ENCODE measurements around the gene XIRP2. TPM values are rescaled to one million over a fixed set of nuclear protein-coding genes. Genes with fewer than 3 reads are reported as not detected.

Gene XIRP2
- total RNA-seq, 1 experiment from 2014 or later: not detected

DNA sequence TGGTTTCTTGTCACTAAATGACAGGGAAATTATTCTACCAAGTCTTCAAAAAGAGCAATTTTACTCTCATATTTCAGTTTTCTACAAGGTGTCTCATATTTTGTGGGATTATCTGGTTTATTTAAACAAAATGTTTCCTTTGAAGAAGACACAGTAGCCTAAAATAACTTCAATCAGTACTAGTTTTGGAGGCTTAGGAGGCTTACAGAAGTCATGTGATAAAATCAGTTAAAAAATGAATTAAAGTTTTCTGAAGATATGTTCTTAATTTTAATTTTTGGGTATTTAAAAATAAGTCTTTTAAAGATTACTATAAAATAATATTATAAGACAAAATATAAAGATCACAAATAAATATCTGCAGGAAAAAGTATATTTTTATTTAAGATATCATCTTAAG is 95.9 kb downstream of the XIRP2 start:
- Histone ChIP-seq H3K9me2 (replicated peaks; ENCODE audit: insufficient read depth, low read length) (no peaks in the 10 kb centered on the region), H2AFZ (ENCODE audit: low read length) (no peak overlapping the region), H4K20me1 (ENCODE audit: insufficient read depth, low read depth, low read length) (no peaks in the 10 kb centered on the region), H3K9ac (ENCODE audit: low read length) (no peak overlapping the region), H3K27ac (ENCODE audit: low read length) (no peak overlapping the region), H3K4me2 (ENCODE audit: low read depth, low read length, poor library complexity, severe bottlenecking) (no peak overlapping the region), H3K27me3 (ENCODE audit: low read length) (no peaks in the 10 kb centered on the region), H3K79me2 (ENCODE audit: low read length) (no peaks in the 10 kb centered on the region), H3K9me3 (ENCODE audit: low read length) (peaks cover 35% of the 10 kb centered on the region), H3K36me3 (ENCODE audit: insufficient read depth, low read length) (no peaks in the 10 kb centered on the region), H3K4me1 (ENCODE audit: low read length) (no peaks in the 10 kb centered on the region), H3K4me3 (ENCODE audit: low read length) (no peak overlapping the region)
- no peak for DNase-seq

DNA sequence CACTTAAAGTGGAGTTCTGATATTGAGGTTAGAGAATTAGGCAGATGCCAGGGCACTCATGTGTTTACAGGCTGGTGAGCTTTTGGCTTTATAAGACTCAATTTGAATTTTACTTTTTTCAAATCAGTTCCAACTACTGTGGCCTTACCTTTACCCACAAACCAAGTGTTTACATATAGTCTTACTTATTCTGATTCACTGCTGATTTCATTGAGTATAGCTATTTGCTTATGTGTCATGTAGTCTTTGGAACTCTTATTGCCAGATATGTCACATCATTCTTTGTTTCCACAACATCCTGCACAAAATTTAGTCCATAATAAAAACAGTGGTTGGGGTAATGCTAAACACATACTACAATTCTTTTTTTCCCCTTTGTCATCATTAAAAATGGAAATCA is 96.5 kb downstream of the XIRP2 start:
- Histone ChIP-seq H3K27ac (ENCODE audit: low read length) (no peak overlapping the region), H3K36me3 (ENCODE audit: insufficient read depth, low read length) (no peaks in the 10 kb centered on the region), H3K9ac (ENCODE audit: low read length) (no peak overlapping the region), H3K27me3 (ENCODE audit: low read length) (no peaks in the 10 kb centered on the region), H3K9me2 (replicated peaks; ENCODE audit: insufficient read depth, low read length) (no peaks in the 10 kb centered on the region), H3K4me3 (ENCODE audit: low read length) (no peak overlapping the region), H3K4me2 (ENCODE audit: low read depth, low read length, poor library complexity, severe bottlenecking) (no peak overlapping the region), H4K20me1 (ENCODE audit: insufficient read depth, low read depth, low read length) (no peaks in the 10 kb centered on the region), H3K9me3 (ENCODE audit: low read length) (peaks cover 29% of the 10 kb centered on the region), H2AFZ (ENCODE audit: low read length) (no peak overlapping the region), H3K4me1 (ENCODE audit: low read length) (no peaks in the 10 kb centered on the region), H3K79me2 (ENCODE audit: low read length) (no peaks in the 10 kb centered on the region)
- DNase-seq: no peak

DNA sequence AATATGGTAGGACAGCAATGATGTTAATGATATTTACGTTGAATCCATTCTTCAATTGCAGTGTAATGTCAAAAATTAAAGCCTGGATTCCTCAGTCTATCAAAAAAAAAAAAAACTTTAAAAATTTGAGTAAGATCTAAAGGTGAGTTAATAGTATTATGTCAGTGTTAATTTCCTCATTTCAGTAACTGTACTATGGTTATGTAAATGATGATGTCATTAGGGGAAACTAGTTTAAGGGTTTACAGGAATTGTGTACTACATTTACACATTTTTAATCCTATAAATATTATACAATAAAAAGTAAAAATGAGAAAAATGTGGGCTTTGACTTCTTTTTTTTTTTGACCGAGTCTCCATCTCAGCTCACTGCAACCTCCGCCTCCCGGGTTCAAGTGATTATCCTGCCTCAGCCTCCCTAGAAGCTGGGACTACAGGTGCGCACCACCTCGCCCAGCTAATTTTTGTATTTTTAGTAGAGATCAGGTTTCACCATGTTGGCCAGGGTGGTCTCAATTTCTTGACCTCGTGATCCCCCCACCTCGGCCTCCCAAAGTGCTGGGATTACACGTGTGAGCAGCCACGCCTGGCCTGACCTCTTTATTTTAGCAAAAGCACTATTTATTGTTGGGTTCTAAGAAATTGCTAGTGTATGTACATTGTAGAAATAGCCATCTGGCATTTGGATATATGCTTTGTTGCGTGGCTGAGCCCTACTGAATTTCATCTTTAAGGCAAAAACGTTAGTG is 106.5 kb downstream of the XIRP2 start:
- Histone ChIP-seq H3K9ac (ENCODE audit: low read length) (no peak overlapping the region), H4K20me1 (ENCODE audit: insufficient read depth, low read depth, low read length) (no peaks in the 10 kb centered on the region), H3K27ac (ENCODE audit: low read length) (no peak overlapping the region), H3K4me2 (ENCODE audit: low read depth, low read length, poor library complexity, severe bottlenecking) (no peak overlapping the region), H3K9me3 (ENCODE audit: low read length) (no peaks in the 10 kb centered on the region; the same call in 1 of the 2 replicates), H3K36me3 (ENCODE audit: insufficient read depth, low read length) (no peaks in the 10 kb centered on the region), H3K27me3 (ENCODE audit: low read length) (no peaks in the 10 kb centered on the region), H3K4me1 (ENCODE audit: low read length) (no peaks in the 10 kb centered on the region), H3K79me2 (ENCODE audit: low read length) (no peaks in the 10 kb centered on the region), H3K9me2 (replicated peaks; ENCODE audit: insufficient read depth, low read length) (0 out of 2 replicates have a peak, but pooled peaks cover 3% of the 10 kb centered on the region), H2AFZ (ENCODE audit: low read length) (no peak overlapping the region), H3K4me3 (ENCODE audit: low read length) (no peak overlapping the region)
- DNase-seq: no peak

DNA sequence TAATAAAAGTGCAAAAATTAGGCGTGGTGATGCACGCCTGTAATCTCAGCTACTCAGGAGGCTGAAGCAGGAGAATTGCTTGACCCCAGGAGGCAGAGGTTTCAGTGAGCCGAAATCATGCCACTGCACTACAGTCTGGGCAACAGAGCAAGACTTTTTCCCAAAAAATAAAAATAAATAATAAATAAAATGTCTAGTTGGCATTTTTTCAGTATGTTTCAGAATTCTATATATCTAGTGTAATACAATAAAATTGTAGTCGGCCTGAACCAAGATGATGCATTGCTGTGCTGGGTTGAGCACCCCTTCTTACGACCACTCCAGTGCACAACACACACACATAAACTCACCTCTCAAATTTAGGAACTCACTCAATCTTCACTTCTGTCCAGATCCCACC is 108.2 kb downstream of the XIRP2 start:
- Histone ChIP-seq H3K9me2 (replicated peaks; ENCODE audit: insufficient read depth, low read length) (0 out of 2 replicates have a peak, but pooled peaks cover 3% of the 10 kb centered on the region), H3K9me3 (ENCODE audit: low read length) (peaks cover 1% of the 10 kb centered on the region; the same call in 1 of the 2 replicates), H3K27me3 (ENCODE audit: low read length) (no peaks in the 10 kb centered on the region), H3K4me2 (ENCODE audit: low read depth, low read length, poor library complexity, severe bottlenecking) (no peak overlapping the region), H4K20me1 (ENCODE audit: insufficient read depth, low read depth, low read length) (no peaks in the 10 kb centered on the region), H3K36me3 (ENCODE audit: insufficient read depth, low read length) (no peaks in the 10 kb centered on the region), H2AFZ (ENCODE audit: low read length) (no peak overlapping the region), H3K79me2 (ENCODE audit: low read length) (no peaks in the 10 kb centered on the region), H3K27ac (ENCODE audit: low read length) (no peak overlapping the region), H3K4me3 (ENCODE audit: low read length) (no peak overlapping the region), H3K9ac (ENCODE audit: low read length) (no peak overlapping the region), H3K4me1 (ENCODE audit: low read length) (no peaks in the 10 kb centered on the region)
- no peak for DNase-seq

DNA sequence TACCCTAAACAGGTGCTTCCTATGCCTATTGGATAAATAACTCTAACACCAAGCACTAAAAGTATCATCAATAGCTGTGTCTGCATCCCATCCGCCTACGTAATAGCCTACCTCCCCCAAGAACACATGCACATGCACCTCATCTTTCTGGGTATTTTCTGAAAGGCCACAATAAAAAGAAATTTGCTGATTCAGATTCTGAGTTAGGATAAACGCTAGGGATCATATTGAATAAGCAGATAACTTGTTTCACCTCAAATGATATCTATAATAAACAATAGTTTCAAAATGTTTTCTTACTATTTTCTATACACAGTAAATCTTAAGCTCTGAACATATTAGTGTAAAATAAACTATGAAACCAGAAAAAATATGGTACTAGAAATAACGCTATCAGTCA is 112.9 kb downstream of the XIRP2 start:
- Histone ChIP-seq H3K36me3 (ENCODE audit: insufficient read depth, low read length) (no peaks in the 10 kb centered on the region), H3K9me2 (replicated peaks; ENCODE audit: insufficient read depth, low read length) (0 out of 2 replicates have a peak, but pooled peaks cover 4% of the 10 kb centered on the region), H3K27me3 (ENCODE audit: low read length) (no peaks in the 10 kb centered on the region), H3K4me2 (ENCODE audit: low read depth, low read length, poor library complexity, severe bottlenecking) (no peak overlapping the region), H3K4me3 (ENCODE audit: low read length) (no peak overlapping the region), H3K9me3 (ENCODE audit: low read length) (peaks cover 13% of the 10 kb centered on the region; the same call in 1 of the 2 replicates), H3K79me2 (ENCODE audit: low read length) (no peaks in the 10 kb centered on the region), H3K4me1 (ENCODE audit: low read length) (no peaks in the 10 kb centered on the region), H3K27ac (ENCODE audit: low read length) (no peak overlapping the region), H4K20me1 (ENCODE audit: insufficient read depth, low read depth, low read length) (no peaks in the 10 kb centered on the region), H3K9ac (ENCODE audit: low read length) (no peak overlapping the region), H2AFZ (ENCODE audit: low read length) (no peak overlapping the region)
- no peak for DNase-seq

DNA sequence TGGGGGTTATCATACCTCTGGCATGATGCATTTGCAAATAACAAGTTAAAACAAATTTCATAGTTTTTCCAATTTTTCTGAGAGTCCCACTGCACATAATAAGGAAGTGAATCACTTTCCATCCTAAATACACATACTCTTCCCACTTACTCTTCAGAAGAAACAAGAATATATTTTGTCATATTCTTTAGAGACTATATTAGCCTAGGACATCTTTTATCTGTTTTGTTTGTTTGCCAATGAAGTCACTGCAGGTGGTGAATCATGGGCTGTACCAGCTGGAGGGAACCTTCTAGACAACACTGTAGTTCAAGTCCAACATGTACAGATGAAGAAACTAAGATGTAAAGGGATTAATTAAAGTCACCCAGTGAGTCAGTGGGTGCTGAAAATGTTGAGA is 116.8 kb downstream of the XIRP2 start:
- Histone ChIP-seq H3K9ac (ENCODE audit: low read length) (no peak overlapping the region), H4K20me1 (ENCODE audit: insufficient read depth, low read depth, low read length) (no peaks in the 10 kb centered on the region), H3K4me1 (ENCODE audit: low read length) (no peaks in the 10 kb centered on the region), H3K9me3 (ENCODE audit: low read length) (peaks cover 13% of the 10 kb centered on the region; the same call in 1 of the 2 replicates), H2AFZ (ENCODE audit: low read length) (no peak overlapping the region), H3K9me2 (replicated peaks; ENCODE audit: insufficient read depth, low read length) (0 out of 2 replicates have a peak, but pooled peaks cover 4% of the 10 kb centered on the region), H3K36me3 (ENCODE audit: insufficient read depth, low read length) (no peaks in the 10 kb centered on the region), H3K4me3 (ENCODE audit: low read length) (no peak overlapping the region), H3K4me2 (ENCODE audit: low read depth, low read length, poor library complexity, severe bottlenecking) (no peak overlapping the region), H3K79me2 (ENCODE audit: low read length) (no peaks in the 10 kb centered on the region), H3K27me3 (ENCODE audit: low read length) (no peaks in the 10 kb centered on the region), H3K27ac (ENCODE audit: low read length) (no peak overlapping the region)
- DNase-seq: no peak

DNA sequence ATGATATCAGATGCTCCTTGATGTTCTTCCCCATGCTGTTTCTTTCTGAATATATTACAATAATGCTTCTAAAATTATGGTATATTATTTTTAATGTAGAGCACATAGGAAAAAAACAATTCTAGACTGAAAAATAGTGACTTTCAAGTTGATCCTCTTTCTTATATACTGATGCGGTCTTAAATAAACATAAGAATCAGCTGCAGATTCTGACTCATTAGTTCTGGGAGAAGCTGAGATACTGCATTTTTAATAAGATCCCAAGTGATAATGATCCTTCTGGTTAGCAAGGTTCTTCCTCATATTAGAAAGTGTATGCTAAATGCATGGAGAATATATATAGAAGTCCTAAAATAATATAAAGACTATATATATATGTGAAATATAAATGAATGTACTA is 124.9 kb downstream of the XIRP2 start:
- DNase-seq: no peak
- Histone ChIP-seq H3K9me3 (ENCODE audit: low read length) (peaks cover 13% of the 10 kb centered on the region), H3K9me2 (replicated peaks; ENCODE audit: insufficient read depth, low read length) (no peaks in the 10 kb centered on the region), H3K79me2 (ENCODE audit: low read length) (no peaks in the 10 kb centered on the region), H4K20me1 (ENCODE audit: insufficient read depth, low read depth, low read length) (no peaks in the 10 kb centered on the region), H3K9ac (ENCODE audit: low read length) (no peak overlapping the region), H3K4me2 (ENCODE audit: low read depth, low read length, poor library complexity, severe bottlenecking) (no peak overlapping the region), H3K27me3 (ENCODE audit: low read length) (no peaks in the 10 kb centered on the region), H3K36me3 (ENCODE audit: insufficient read depth, low read length) (no peaks in the 10 kb centered on the region), H2AFZ (ENCODE audit: low read length) (no peak overlapping the region), H3K4me3 (ENCODE audit: low read length) (no peak overlapping the region), H3K4me1 (ENCODE audit: low read length) (no peaks in the 10 kb centered on the region), H3K27ac (ENCODE audit: low read length) (no peak overlapping the region)

DNA sequence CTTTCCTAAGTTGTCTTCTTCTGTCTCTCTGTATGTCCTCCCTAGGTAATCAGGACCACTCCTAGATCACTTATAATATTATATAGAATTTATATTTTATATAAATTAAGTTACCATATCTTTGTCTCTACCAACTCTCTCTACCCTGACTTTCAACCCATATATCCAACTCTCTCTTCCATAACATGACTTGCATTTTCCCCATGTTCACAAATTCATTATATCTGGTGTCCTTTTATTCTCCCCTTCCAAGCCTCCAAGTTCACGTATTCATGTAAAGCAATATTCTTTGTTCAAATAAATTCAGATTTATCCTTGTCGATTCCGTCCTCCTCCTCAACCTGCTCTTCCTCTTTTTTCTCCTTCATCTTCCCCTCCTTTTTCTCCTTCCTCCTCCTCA is 127.5 kb downstream of the XIRP2 start:
- Histone ChIP-seq H2AFZ (ENCODE audit: low read length) (no peak overlapping the region), H3K27ac (ENCODE audit: low read length) (no peak overlapping the region), H3K36me3 (ENCODE audit: insufficient read depth, low read length) (no peaks in the 10 kb centered on the region), H3K79me2 (ENCODE audit: low read length) (no peaks in the 10 kb centered on the region), H3K9me2 (replicated peaks; ENCODE audit: insufficient read depth, low read length) (no peaks in the 10 kb centered on the region), H3K4me3 (ENCODE audit: low read length) (no peak overlapping the region), H3K4me1 (ENCODE audit: low read length) (no peaks in the 10 kb centered on the region), H3K27me3 (ENCODE audit: low read length) (no peaks in the 10 kb centered on the region), H3K9me3 (ENCODE audit: low read length) (peaks cover 18% of the 10 kb centered on the region), H3K9ac (ENCODE audit: low read length) (no peak overlapping the region), H3K4me2 (ENCODE audit: low read depth, low read length, poor library complexity, severe bottlenecking) (no peak overlapping the region), H4K20me1 (ENCODE audit: insufficient read depth, low read depth, low read length) (no peaks in the 10 kb centered on the region)
- no peak for DNase-seq

Data from Karpas-422 (cell line).